ENCODE results near the gene KHSRP.

- TF ChIP-seq CTCF (IDR thresholded peaks at IDR 0.05): no peak
- TF ChIP-seq POLR2AphosphoS5 (IDR thresholded peaks at IDR 0.05; ENCODE audit: insufficient read depth in 1 of 2, low read depth in 1 of 2): no peak
- no peak for TF ChIP-seq POLR2A (IDR thresholded peaks at IDR 0.05)
These were observed 7.8 kb downstream of the KHSRP start for GRCh38 chr19:6416658-6417405.

Data from vagina (tissue), 2 donors.